Measurements from ENCODE around the gene NOTCH3. TPM values are rescaled to one million over a fixed set of nuclear protein-coding genes. Genes with fewer than 3 reads are reported as not detected.

NOTCH3 gene
- total and polyA plus RNA-seq, 4 donors = 0.49 to 3.7 (median 2.9) TPM

- H3K27me3 ChIP-seq (ENCODE audit: control insufficient read depth in 4 of 4, insufficient read depth in 4 of 4, low read length in 3 of 4) = peaks cover 0 to 2% (median 0%) of the 10 kb centered on the region in 4 donors
- no peaks in the 10 kb centered on the region for H3K36me3 ChIP-seq (ENCODE audit: control insufficient read depth in 4 of 4, insufficient read depth in 3 of 4, low read depth in 1 of 4, low read length in 3 of 4)
- no peaks in the 10 kb centered on the region for H3K4me1 ChIP-seq (ENCODE audit: control insufficient read depth in 4 of 4, insufficient read depth in 4 of 4, low read length in 3 of 4)
- 74% methylated on average over 1 of the region's 1 CpG for WGBS
- no peak overlapping the region for H3K27ac ChIP-seq (ENCODE audit: low read depth in 1 of 2, low read length in 2 of 2)
- H3K9me3 ChIP-seq (ENCODE audit: control insufficient read depth in 4 of 4, low read length in 3 of 4) = no peaks in the 10 kb centered on the region
- no peak overlapping the region for H3K9ac ChIP-seq (ENCODE audit: low read depth in 1 of 2, low read length in 2 of 2)
- TF ChIP-seq CTCF (IDR thresholded peaks at IDR 0.05; ENCODE audit: low read depth, low read length, missing input control) = no peak
- no peak for TF ChIP-seq TAF1 (conservative IDR thresholded peaks at IDR 0.05)
- TF ChIP-seq FOXA2 (IDR thresholded peaks at IDR 0.05) = no peak
- no peak for TF ChIP-seq ATF3 (IDR thresholded peaks at IDR 0.05)
- TF ChIP-seq RAD21 (IDR thresholded peaks at IDR 0.05) = no peak
- TF ChIP-seq JUND (IDR thresholded peaks at IDR 0.05) = no peak
- DNase-seq (ENCODE audit: low spot score) = no peak
- no peak overlapping the region for H3K4me3 ChIP-seq (ENCODE audit: low read depth in 1 of 3, low read length in 3 of 3)
These were observed 53.7 kb downstream of the NOTCH3 start for GRCh38 chr19:15147090-15147489.

GRCh38 chr19:15144046-15144646 lies 56.6 kb downstream of the NOTCH3 start:
- Histone ChIP-seq H3K27ac (ENCODE audit: low read depth in 1 of 2, low read length in 2 of 2) (no peak overlapping the region), H3K9me3 (ENCODE audit: control insufficient read depth in 4 of 4, low read length in 3 of 4) (peaks cover 0 to 1% (median 0%) of the 10 kb centered on the region in 4 donors), H3K9ac (ENCODE audit: low read depth in 1 of 2, low read length in 2 of 2) (no peak overlapping the region), H3K36me3 (ENCODE audit: control insufficient read depth in 4 of 4, insufficient read depth in 3 of 4, low read depth in 1 of 4, low read length in 3 of 4) (no peaks in the 10 kb centered on the region), H3K4me3 (ENCODE audit: low read depth in 1 of 3, low read length in 3 of 3) (no peak overlapping the region), H3K4me1 (ENCODE audit: control insufficient read depth in 4 of 4, insufficient read depth in 4 of 4, low read length in 3 of 4) (no peaks in the 10 kb centered on the region), H3K27me3 (ENCODE audit: control insufficient read depth in 4 of 4, insufficient read depth in 4 of 4, low read length in 3 of 4) (peaks cover 0 to 2% (median 0%) of the 10 kb centered on the region in 4 donors)
- TF ChIP-seq HNF4A (conservative IDR thresholded peaks at IDR 0.05) (no peak), ZBTB33 (IDR thresholded peaks at IDR 0.05) (no peak), TAF1 (conservative IDR thresholded peaks at IDR 0.05) (no peak), GABPA (IDR thresholded peaks at IDR 0.05 in 1 of 2, conservative IDR thresholded peaks at IDR 0.05 in 1 of 2) (no peak), NR2F2 (IDR thresholded peaks at IDR 0.05) (no peak), FOXA1 (IDR thresholded peaks at IDR 0.05) (no peak), RXRA (IDR thresholded peaks at IDR 0.05) (no peak), ATF3 (IDR thresholded peaks at IDR 0.05) (no peak), EGR1 (IDR thresholded peaks at IDR 0.05; ENCODE audit: low read depth in 2 of 2) (no peak), RAD21 (IDR thresholded peaks at IDR 0.05) (no peak), CTCF (IDR thresholded peaks at IDR 0.05; ENCODE audit: low read depth, low read length, missing input control) (no peak), YY1 (IDR thresholded peaks at IDR 0.05) (no peak), FOXA2 (IDR thresholded peaks at IDR 0.05) (no peak)
- WGBS = 92% methylated on average over 1 of the region's 1 CpG
- no peak for DNase-seq (ENCODE audit: low spot score)

Measured in liver (tissue), 9 donors.